Breast epithelium (tissue), 4 donors: ENCODE results near the gene ARHGEF19. TPM values are rescaled to one million over a fixed set of nuclear protein-coding genes. Genes with fewer than 3 reads are reported as not detected.
A peak's percentile ranks its signal among the peaks of the same experiment; 100 is the strongest.
"Not testable (repeated sequence)": the region's sequence is repeated elsewhere in the genome, so short reads cannot be mapped to it uniquely, and the experiment has no call there.

ENCODE experiments used
- DNase-seq, 2 donors: peaks; one replicate each; pipeline ENCODE4 v3.0.0-alpha.2; 2019; ENCODE audit warnings: low spot score in 2 of 2
- H3K27ac ChIP-seq, 2 donors: fragments of 200-600 bp; sonication (generic) in 1 of 2; one replicate each; pipeline ENCODE4 v1.5.1; 2016 to 2019; ENCODE audit warnings: mild to moderate bottlenecking in 1 of 2
- H3K27me3 ChIP-seq, 2 donors: fragments of 200-600 bp; sonication (generic) in 1 of 2; one replicate each; pipeline versions ENCODE4 v1.5.1 to v1.6.0; 2017 to 2019; ENCODE audit warnings: control low read depth in 1 of 2, mild to moderate bottlenecking in 1 of 2
- H3K36me3 ChIP-seq: fragments of 200-600 bp; one replicate; pipeline ENCODE4 v1.5.1; 2019
- H3K4me1 ChIP-seq, 2 donors: fragments of 200-600 bp; sonication (generic); one replicate each; pipeline ENCODE4 v1.5.1; 2016 to 2019; ENCODE audit warnings: control low read depth in 1 of 2
- H3K4me3 ChIP-seq, 3 donors: fragments of 200-600 bp; sonication (generic); 1 replicate in 2 of 3; 2 replicates in 1 of 3; pipeline ENCODE4 v1.5.1; 2016 to 2019; ENCODE audit warnings: mild to moderate bottlenecking in 3 of 3, moderate library complexity in 2 of 3
- H3K9me3 ChIP-seq, 2 donors: fragments of 200-600 bp; sonication (generic) in 1 of 2; one replicate each; pipeline ENCODE4 v1.5.1; 2016 to 2019; ENCODE audit warnings: control low read depth in 1 of 2
- CTCF ChIP-seq, 3 donors: fragments of 450-650 bp; IDR thresholded peaks; one replicate each; pipeline ENCODE4 v1.5.1; 2016 to 2017; ENCODE audit warnings: antibody characterized with exemption in 3 of 3, mild to moderate bottlenecking in 3 of 3, moderate library complexity in 3 of 3
- POLR2A ChIP-seq: fragments of 450-650 bp; IDR thresholded peaks from one replicate; pipeline ENCODE4 v1.6.1; 2016; ENCODE audit warnings: antibody characterized with exemption, mild to moderate bottlenecking, moderate library complexity
- POLR2AphosphoS5 ChIP-seq, 3 donors: sonication (generic); formaldehyde crosslinking; IDR thresholded peaks; one replicate each; pipeline ENCODE4 v1.6.1; 2017; ENCODE audit warnings: antibody characterized with exemption in 3 of 3
- intact Hi-C: fragments of 100-400 bp; cut with DNase I; formaldehyde crosslinking; loops from one replicate; pipeline ENCODE4 v1.15.1; 2023; ENCODE audit warnings: low total_unique reads
- total RNA-seq, 3 donors: library from RNA; depleted of rRNA; stranded (reverse); fragments of >200 nt; gene quantifications; one replicate each; pipeline ENCODE4 v1.1.0, GENCODE V29; 2016

The ARHGEF19 gene
- total RNA-seq, 3 donors from 2014 or later, result 7.5 to 18.0 (median 12.9) TPM

- TF ChIP-seq CTCF (IDR thresholded peaks at IDR 0.05), result no peak
- no peak for TF ChIP-seq POLR2A
- no peak for TF ChIP-seq POLR2AphosphoS5 (IDR thresholded peaks at IDR 0.05)
- no peak for DNase-seq
- Histone ChIP-seq H3K4me3 (peak overlapping the region in 1 of 3 donors; percentile 47), H3K9me3 (no peaks in the 10 kb centered on the region), H3K4me1 (no peaks in the 10 kb centered on the region), H3K27me3 (peaks cover 4 to 7% of the 10 kb centered on the region in 2 donors), H3K36me3 (no peaks in the 10 kb centered on the region), H3K27ac (no peak overlapping the region)
- intact Hi-C loops, result no loop called here
These were observed 14.2 kb upstream of the ARHGEF19 start for GRCh38 chr1:16226490-16227179.

- Histone ChIP-seq H3K27me3 (peaks cover 4 to 7% of the 10 kb centered on the region in 2 donors), H3K36me3 (no peaks in the 10 kb centered on the region), H3K27ac (no peak overlapping the region), H3K4me1 (no peaks in the 10 kb centered on the region), H3K4me3 (no peak overlapping the region), H3K9me3 (no peaks in the 10 kb centered on the region)
- no peak for TF ChIP-seq CTCF (IDR thresholded peaks at IDR 0.05)
- no peak for TF ChIP-seq POLR2A
- TF ChIP-seq POLR2AphosphoS5 (IDR thresholded peaks at IDR 0.05), result no peak
- DNase-seq, result no peak
- intact Hi-C loops, result no loop called here
These were observed 13.7 kb upstream of the ARHGEF19 start for GRCh38 chr1:16226129-16226489.

GRCh38 chr1:16224472-16224871, 12.0 kb upstream of the ARHGEF19 start:
- Histone ChIP-seq H3K27me3 (peaks cover 4 to 7% of the 10 kb centered on the region in 2 donors), H3K36me3 (no peaks in the 10 kb centered on the region), H3K9me3 (no peaks in the 10 kb centered on the region), H3K4me1 (no peaks in the 10 kb centered on the region), H3K4me3 (no peak overlapping the region), H3K27ac (peak overlapping the region; percentile 19 to 63)
- TF ChIP-seq POLR2A, result no peak
- no peak for TF ChIP-seq POLR2AphosphoS5 (IDR thresholded peaks at IDR 0.05)
- no peak for TF ChIP-seq CTCF (IDR thresholded peaks at IDR 0.05)
- DNase-seq, result no peak
- intact Hi-C loops, result no loop called here

GRCh38 chr1:16222716-16223115, 10.3 kb upstream of the ARHGEF19 start:
- H3K4me3 ChIP-seq, intact Hi-C loops, DNase-seq, H3K27ac ChIP-seq, H3K36me3 ChIP-seq, H3K27me3 ChIP-seq, H3K9me3 ChIP-seq, H3K4me1 ChIP-seq: not testable (repeated sequence)

GRCh38 chr1:16221499-16221898, 9.0 kb upstream of the ARHGEF19 start:
- intact Hi-C loops, result no loop called here
- H3K4me3 ChIP-seq, result no peak overlapping the region
- no peak overlapping the region for H3K27ac ChIP-seq
- H3K9me3 ChIP-seq, result no peaks in the 10 kb centered on the region
- DNase-seq, result no peak
- TF ChIP-seq CTCF (IDR thresholded peaks at IDR 0.05), result no peak
- no peak for TF ChIP-seq POLR2AphosphoS5 (IDR thresholded peaks at IDR 0.05)
- TF ChIP-seq POLR2A, result no peak
- no peaks in the 10 kb centered on the region for H3K36me3 ChIP-seq
- H3K27me3 ChIP-seq, result no peaks in the 10 kb centered on the region
- no peaks in the 10 kb centered on the region for H3K4me1 ChIP-seq
